Hematopoietic multipotent progenitor cell treated with erythropoietin and hydrocortisone succinate and interleukin-3 and kit ligand, for 15 days (in vitro differentiated cells): ENCODE measurements around the gene WDR36.

Experiments
- DNase-seq: peaks from one replicate; pipeline ENCODE4 v3.0.0-alpha.2; 2015; ENCODE audit warnings: low spot score

Gene WDR36

DNA sequence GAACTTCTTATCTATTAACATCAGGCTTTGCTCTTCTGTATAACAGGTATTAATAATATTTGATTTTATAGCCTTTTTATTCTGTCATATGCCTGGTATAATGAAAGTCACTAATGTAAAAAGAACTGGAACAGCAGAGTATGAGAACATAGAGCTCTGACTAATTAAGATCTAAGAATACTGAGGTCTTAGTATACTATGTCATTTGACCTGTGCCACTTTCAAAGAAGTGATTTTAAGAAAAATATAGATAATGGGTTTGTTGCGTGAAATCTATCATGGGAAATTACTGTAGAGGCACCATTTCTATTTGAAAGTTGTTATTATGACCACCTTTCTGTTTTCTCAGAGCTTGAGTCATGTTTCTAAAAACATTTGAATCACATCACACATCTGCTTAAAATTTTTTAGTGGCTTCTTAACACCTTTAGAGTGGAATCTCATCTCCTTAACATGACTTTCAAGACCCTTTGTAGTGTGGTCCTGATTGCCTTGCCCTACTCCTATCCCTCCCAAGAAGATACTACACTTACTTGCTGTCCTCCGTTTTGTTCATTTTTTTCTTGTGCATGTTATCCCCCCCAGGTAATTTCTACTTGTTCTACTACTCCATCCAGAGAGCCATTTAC, 14.3 kb downstream of the WDR36 start:
- no peak for DNase-seq

DNA sequence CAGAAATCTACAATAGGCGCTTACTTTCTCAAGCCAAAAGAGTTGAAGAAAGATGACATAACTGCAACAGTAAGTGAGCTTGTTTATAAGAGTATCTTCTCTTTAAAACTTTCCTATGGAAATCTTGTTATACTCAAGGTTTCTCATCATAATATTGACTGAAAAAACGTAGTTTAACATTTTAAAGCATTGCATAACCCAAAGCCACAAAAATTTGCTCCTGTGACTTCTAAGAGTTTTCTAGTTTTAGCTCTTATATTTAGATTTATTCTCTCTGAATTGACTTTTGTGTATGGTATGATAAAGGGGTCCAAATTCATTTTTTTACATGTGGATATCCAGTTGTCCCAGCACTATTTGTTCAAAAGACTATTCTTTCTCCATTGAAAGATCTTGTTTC, 15.2 kb downstream of the WDR36 start:
- DNase-seq, result no peak

DNA sequence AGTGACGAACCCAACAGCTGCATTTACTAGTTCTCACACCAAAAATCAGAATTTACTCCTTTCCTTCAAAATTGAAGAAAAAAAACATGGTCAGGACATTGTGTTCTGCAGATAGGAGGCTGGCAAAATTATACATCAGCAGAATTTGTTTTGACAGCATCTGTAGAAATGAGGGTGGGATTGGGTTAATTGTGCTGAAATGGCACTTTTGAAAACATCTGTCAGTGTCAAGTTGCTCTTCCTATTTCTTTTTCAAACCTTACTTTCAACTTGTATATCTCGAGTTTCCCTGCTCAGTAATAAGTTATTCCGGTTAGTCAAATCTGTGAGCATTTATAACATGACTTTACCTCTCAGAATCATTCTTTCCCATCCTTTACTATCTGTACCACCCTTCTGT, 19.8 kb downstream of the WDR36 start:
- no peak for DNase-seq

DNA sequence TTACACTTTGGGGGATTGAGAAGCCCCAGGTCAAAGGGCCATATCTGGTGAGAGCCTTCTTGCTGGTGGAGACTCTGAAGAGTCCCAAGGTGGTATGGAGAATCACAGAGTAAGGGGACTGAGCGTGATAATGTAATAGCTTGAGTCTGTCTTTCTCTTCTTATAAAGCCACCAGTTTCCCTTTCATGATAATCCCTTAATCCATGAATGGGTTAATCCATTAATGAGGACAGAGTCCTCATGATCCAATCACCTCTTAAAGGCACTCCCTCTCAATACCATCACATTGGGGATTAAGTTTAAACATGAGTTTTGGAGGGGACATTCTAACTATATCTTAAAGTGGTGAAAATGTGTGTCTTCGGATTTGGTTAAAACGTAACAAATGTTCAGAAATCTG, 21.5 kb downstream of the WDR36 start:
- no peak for DNase-seq

DNA sequence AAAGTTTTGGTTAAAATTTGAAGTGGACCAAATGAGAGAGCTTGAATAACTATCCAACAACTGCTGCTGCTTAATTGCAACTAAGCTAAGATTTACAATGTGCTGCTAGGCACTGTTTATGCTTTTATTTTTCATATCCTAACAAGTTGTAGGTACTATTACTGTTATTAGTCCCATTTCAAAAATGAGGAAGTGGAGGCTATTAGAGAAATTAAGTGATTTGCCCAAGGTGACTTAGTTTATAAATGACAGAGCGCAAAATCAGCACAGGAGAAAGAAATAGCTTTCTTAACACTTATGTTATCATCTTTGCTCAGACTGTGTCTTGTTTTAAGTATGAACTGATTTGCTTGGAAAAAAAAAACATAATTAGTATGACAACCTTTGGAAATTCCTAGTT, 23.1 kb downstream of the WDR36 start:
- no peak for DNase-seq

DNA sequence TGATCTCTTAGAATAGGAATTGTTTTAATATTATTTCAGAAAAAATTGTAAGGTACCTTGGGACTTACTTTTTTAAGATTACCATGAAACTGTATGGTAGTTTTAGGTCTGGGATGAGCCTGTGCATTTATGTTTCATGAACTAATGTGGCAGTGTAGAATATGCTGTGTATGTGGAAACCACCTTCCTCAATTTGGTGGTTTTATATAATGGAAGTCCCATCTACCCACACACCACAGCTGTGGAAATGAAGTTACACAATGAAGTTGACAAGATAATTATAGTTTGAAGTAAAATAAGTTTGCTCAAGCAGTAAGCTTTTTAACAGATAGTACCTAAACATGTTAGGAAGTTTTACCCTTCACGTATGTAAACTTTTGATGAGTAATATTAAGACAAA, 24.4 kb downstream of the WDR36 start:
- no peak for DNase-seq

DNA sequence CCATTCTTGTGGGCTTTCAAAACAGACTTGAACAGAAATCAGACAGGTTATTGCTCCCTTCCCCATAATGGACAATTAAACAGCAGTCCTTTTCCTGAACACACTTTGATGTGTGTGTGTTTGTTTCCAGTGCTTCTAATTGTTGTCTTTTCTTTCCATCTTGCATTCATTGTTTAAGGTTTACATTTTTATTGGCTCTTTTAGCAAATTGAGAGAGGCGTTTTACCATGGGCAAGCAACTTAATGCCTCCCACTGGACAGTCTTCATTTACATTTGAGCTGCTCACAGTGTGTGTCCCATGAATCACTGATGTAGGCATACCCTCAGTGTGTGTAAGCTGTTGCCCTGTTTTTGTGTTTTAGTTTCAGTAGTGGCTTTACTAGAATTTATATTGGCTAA, 25.0 kb downstream of the WDR36 start:
- no peak for DNase-seq

DNA sequence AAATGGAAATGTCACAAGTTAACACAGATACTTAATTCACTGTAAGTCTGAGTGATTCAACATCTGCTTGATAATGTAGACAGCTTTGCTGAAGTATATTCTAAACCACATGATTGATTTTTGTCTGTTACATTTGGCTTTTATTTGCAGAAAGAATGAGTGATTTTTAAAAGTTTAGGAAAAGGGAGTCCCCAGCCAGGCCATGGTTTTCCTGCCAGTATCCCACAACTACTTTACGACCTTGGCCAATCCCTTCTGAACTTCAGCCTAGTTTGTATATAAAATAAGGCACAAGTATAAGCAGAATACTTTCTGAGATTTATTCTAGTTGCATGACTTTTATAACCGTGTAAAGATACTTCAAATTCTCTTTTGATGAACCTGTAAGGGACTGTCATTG, 27.1 kb downstream of the WDR36 start:
- DNase-seq, result no peak

DNA sequence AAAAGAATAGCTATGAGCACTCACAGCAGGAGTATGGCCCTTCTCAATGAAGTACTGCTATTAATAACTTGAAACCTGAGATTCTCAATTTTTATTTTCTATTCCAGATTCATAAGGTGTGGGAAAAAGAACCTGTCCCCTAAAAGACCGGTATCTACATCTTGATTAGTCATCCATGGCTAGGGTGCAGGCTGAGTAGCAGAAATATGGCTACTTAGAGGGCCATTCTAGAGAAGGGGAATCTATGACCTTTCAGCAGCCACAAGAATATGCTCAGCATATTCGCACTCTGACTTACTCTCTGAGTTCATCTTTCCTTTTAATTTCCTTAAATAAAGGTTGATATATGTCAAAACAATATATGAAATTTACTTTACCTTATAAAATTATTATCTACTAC, 27.7 kb downstream of the WDR36 start:
- DNase-seq, result no peak

DNA sequence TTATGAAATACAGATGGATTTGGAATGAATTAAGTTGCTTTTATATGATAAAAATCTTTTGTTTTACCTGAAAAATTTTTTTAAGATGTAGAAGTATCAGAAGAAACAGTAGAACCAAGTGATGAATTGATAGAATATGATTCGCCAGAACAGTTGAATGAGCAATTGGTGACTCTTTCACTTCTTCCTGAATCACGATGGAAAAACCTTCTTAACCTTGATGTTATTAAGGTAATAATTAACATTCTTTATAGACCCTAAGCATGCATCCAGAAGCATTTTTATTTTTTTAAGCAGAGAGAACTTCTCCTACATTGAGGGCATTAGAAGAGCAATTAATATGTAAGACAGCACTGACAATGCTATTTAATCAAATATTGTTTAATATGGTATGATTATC, 28.8 kb downstream of the WDR36 start:
- no peak for DNase-seq

DNA sequence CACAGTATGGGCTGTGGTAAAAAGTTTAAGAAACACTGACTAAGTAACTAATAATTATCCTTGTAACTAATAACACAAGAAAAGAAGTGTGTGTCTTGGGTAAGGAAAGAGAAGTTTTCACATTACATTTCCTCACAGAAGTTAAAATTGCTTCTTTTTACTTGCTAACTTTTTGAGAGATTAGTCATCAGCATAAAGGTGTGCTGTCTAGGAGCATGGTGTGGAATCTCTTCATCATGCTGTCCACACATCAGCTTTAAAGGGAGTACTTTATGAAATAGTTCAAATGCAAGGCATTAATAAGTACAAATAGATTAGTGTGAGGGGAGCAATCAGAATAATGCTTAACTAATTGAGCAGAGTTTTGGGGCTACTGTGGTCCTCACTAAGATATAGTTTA, 29.8 kb downstream of the WDR36 start:
- no peak for DNase-seq

DNA sequence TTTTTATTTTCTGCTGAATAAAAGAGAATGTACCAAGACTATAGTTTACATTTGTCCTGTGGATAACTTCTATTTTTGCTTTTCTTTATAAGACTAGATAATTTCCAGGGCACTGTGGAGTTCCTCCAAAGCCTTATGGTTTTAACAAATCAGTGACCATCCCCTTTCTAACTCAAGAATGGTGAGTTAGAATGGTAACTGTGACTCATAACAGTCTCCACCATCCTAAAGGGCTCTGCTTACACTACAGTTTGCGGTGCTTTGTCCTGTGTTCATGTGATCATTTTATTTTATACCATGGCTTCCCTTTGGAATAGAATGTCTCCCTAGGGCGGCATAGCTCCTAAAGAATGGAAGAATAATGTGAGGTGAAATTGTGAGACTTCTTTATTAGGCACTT, 30.2 kb downstream of the WDR36 start:
- DNase-seq, result no peak

DNA sequence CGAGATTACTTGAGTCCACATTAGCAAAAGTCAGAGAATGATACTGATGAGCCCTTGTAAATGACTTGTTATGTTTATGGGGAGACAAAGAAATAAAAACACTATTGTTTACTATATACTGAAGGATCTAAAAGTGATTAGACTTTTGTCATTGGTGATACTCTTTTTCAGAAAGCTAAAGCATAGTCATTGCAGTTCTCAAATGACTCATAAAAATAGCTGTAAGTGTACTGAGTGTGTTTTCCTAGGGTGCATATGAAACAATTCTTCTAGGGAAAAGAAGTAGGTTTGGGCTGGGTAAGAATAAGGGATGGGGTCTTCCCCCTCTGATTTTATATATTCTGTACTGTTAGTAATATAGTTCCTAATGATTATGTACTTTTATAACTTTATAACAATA, 32.6 kb downstream of the WDR36 start:
- DNase-seq, result no peak

DNA sequence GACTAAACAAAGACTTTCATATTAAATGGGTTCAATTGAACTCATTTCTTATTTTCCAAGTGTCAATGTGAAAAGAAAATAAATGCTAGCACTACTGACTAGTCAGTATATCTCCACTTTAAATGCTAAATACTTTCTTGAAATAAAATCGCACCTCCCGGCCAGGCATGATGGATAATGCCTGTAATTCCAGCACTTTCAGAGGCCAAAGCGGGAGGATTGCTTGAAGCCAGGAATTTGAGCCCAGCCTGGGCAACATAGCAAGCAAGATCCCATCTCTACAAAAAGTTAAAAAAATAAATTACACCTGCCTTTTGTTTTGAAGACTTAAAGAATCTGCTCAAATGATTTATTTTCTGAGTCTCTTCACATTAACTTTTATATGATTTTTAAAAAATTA, 34.7 kb downstream of the WDR36 start:
- DNase-seq, result no peak

DNA sequence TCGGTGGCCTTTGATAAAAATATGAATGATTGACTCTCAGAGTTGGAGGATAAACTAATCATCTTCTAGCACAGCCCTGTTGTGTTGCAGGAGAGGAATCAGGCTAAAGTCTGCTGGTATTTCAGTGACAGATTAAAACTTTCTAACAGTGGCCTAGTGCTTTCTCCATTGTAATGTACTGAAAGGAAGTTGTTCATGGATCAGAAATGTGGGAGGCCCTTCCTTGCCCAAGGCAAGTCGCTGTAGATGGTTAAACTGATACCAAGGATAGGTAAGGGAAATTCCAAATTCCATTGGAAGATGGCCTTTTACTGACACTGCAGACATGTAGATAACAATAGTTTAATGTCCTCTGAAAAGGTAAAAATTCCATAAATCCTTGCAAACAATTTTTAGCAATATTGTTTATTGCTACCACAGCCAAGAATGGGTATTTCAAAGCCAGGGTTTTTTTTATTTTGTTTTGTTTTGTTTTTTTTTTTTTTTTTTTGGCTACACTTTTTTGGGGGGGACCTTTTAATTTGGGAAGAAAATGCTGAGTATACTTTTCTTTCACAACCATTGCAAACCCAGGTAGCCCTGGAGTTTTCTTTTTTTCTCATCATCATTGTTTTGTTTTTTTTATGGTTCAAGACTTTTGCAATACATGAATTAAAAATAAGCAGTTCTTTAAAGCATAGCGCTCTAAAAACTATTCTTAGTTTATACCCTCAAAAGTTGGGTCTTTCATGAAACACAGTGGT, 35.5 kb downstream of the WDR36 start:
- DNase-seq, result no peak

DNA sequence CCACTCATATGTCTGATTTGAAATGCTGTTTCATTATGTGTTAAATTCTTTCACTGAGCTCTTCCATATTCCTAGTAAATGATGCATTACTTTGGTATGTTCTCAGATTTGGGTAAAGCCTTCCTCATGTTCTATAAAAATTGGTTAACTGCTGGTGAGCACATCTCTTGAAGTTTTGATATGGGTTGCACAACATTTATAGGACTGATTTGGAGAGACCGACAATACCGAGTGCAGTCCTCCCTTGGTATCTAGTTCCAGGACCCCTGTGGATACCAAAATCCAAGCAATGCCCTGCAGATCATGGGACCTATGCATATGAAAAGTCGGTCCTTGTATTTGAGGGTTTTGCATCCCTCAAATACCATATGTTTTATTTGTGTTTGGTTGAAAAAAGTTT, 37.8 kb downstream of the WDR36 start:
- no peak for DNase-seq

DNA sequence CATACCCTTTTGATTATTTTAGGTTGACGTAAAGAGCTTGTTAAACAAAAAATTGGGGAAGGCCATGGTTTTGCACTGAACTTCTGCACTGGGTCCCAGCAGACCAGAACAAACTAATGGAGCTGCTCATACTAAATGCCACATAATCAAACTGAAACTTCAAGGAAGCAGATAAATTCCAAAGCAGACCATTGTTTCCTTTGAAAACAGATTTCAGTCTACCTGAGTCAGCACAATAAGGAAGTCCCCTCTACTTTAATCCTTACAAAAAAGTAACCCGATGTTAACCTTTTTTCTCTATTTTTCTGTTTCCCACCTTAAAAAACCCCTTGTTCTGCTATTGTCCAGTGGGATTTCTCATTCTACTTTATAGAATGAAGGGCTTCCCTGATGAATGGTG, 39.2 kb downstream of the WDR36 start:
- DNase-seq, result no peak

DNA sequence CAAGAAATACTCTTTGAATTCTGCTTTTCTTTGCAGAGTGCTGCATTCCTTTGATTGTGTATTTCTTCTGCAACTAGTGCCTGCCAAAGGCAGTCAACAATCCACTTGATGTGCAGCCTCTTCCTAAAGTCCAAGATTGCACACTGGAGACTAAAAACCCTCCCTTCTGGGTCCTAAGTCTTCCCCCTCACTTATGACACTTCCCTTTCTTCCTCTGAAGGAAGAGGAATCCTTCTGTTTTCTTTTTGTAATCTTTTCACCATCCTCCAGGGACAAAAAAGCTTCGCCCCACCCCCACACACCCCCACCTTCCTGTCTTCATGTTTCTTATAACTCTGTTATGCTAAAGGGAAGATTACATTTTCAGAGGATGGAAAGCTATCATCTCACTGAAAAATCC, 39.9 kb downstream of the WDR36 start:
- DNase-seq, result no peak

DNA sequence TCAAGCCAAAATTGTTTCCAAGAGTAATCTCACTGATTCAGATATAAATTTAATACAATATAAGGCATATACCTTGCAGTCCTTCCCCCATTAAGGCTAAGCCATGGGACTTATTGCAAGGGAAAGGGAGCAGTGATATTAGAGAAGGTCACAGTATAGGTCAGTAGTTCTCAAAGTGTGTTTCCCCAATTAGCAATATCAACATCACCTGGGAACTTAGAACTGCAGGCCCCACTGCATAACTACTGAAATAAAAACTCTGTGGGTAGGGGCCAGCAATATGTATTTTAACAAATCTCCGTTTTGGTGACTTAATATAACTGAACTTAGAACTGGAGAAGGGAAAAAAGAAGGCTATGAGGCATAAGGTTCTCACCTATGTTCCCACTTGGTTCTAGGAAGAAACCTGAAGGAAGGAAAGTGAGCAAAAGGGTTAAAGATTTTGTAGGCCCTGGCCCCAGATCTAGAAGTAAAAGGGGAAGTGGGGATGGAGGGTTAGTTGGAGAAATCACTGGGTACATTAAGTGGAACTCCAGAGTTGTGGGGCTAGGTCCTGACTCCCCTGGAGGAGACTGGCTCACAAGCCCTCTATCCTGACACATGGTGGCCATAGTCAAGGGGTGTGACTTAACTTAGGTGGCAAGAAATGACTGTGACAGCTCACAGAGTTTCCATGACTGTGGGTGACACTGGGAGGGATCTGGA, 40.7 kb downstream of the WDR36 start:
- DNase-seq, result no peak

DNA sequence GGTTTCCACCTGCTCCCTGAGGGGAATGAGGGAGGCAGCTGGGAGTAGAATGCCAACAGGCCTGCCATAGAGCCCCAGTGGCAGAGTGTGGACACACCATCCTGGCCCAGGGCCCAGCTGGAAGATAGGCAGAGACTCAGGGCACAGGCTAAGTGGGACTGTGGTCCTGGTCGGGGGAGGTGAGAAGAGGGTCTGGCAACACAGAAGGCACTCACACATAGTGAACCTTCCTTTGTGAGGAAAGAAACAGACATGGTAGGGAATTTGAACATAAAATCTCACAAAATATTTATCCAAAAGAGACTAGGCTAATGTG, 41.2 kb downstream of the WDR36 start:
- no peak for DNase-seq

DNA sequence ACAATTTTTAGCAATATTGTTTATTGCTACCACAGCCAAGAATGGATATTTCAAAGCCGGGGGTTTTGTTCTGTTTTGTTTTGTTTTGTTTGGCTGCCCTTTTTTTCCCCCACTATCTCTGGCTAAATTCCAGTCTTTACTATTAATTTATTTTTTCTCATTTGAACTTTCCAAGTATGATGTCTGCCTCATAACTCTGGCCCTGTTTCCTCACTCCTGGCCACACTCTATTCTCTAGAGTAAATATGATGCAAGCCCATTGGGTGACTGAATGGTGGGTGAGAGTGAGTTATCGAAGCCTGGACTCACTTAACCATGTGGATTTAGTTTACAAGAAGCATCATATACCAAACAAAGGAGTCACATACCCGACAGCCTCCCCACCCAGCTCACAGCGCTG, 41.9 kb downstream of the WDR36 start:
- no peak for DNase-seq

DNA sequence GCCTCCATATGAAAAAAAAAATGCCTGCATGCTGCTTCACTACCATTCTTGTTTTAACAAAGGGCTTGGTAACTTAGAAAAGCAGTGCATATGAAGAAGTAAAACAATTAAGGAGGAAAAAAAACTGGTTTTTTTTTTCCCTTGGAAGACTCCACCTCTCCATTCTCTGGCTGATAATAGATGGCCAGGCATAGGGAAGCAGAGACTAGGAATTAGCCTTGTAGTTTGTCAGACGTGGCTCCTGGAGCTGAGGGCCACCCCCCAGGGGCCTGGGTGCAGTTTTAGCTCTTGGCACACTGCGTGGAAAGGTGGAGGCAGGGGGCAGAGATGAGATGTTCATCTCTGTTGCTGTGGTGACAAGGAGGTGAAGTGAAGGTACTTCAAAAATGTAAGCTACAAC, 42.7 kb downstream of the WDR36 start:
- DNase-seq, result no peak

DNA sequence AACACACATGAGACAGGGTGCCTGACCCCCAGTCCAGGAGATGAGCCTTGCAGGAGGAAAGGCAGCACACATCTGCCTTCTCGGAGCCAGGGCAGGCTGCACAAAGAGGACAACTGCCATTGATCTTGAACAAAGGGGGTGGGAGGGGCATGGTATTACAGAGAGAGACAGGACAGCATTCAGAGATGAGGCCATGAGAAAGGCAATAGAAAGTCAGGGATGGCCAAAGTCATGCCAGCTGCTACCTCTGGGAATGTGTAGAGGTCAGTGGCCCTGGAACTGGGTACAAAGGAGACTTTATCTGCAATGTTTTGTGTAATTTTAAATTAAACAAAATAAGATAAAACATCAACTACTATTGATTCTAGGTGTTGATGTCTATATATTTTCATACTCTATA, 43.2 kb downstream of the WDR36 start:
- no peak for DNase-seq

DNA sequence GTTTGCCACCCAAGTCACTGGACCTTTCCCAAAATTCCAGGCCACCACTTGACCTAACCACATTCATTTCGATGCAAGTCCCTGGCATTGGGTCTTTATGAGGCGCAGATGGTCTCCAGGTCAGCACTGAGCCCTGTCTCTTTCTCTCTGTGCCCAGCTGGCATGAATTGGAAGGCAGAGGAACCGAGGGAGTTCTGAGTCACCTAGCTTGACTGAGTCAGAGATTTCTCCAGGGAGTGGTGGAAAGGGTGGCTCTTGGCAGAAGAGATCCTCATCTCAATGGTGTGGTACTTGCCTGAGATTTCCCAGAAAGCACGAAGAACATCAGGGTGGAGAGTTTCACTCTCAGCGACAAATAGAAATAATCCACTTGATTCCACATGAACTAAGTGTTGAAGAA, 43.8 kb downstream of the WDR36 start:
- no peak for DNase-seq
